Uterus (tissue), 4 donors: ENCODE measurements around the gene TOP1. TPM values are rescaled to one million over a fixed set of nuclear protein-coding genes. Genes with fewer than 3 reads are reported as not detected.
"Not testable (repeated sequence)": the region's sequence is repeated elsewhere in the genome, so short reads cannot be mapped to it uniquely, and the experiment has no call there.

Experiments
- DNase-seq, 2 donors: peaks; one replicate each; pipeline ENCODE4 v3.0.0-alpha.2; 2019 to 2020
- H3K27ac ChIP-seq, 2 donors: fragments of 200-600 bp; sonication (generic); 1 replicate in 1 of 2; 2 replicates in 1 of 2; pipeline ENCODE4 v1.5.1; 2016 to 2018
- H3K27me3 ChIP-seq, 2 donors: fragments of 200-600 bp; sonication (generic); one replicate each; pipeline ENCODE4 v1.5.1; 2018 to 2019; ENCODE audit warnings: control low read depth in 1 of 2
- H3K36me3 ChIP-seq, 2 donors: fragments of 200-600 bp; sonication (generic); one replicate each; pipeline ENCODE4 v1.5.1; 2019; ENCODE audit warnings: control low read depth in 1 of 2
- H3K4me1 ChIP-seq, 2 donors: fragments of 200-600 bp; sonication (generic); one replicate each; pipeline ENCODE4 v1.5.1; 2018 to 2019; ENCODE audit warnings: control low read depth in 1 of 2
- H3K4me3 ChIP-seq, 2 donors: fragments of 200-600 bp; sonication (generic); 1 replicate in 1 of 2; 2 replicates in 1 of 2; pipeline ENCODE4 v1.5.1; 2018 to 2019; ENCODE audit warnings: mild to moderate bottlenecking in 1 of 2
- H3K9me3 ChIP-seq, 2 donors: fragments of 200-600 bp; sonication (generic); one replicate each; pipeline ENCODE4 v1.5.1; 2019; ENCODE audit warnings: control low read depth in 1 of 2
- CTCF ChIP-seq, 4 experiments: fragments of 200-600 bp in 2 of 4; fragments of 450-650 bp in 2 of 4; sonication (generic) in 2 of 4; IDR thresholded peaks; one replicate each; pipeline ENCODE4 v1.5.1; 2016 to 2019; ENCODE audit warnings: antibody characterized with exemption in 4 of 4, mild to moderate bottlenecking in 2 of 4, moderate library complexity in 1 of 4
- POLR2A ChIP-seq, 2 donors: fragments of 450-650 bp; IDR thresholded peaks; one replicate each; pipeline ENCODE4 v1.6.1; 2016; ENCODE audit warnings: antibody characterized with exemption in 2 of 2, mild to moderate bottlenecking in 1 of 2, moderate library complexity in 1 of 2
- intact Hi-C: fragments of 100-400 bp; cut with DNase I; formaldehyde crosslinking; loops from one replicate; pipeline ENCODE4 v1.15.1; 2023; ENCODE audit warnings: low total_unique reads
- total RNA-seq, 4 donors: library from RNA; depleted of rRNA in 3 of 4; stranded (reverse); fragments of >200 nt in 3 of 4; gene quantifications; one replicate each; pipeline versions ENCODE4 v1.1.0 to v1.2.4, GENCODE V29; 2014 to 2023
- donor health status: DM: yes; HTN: yes; CAD: no.

The TOP1 gene
- total RNA-seq, 4 donors from 2014 or later: 20.5 to 47.1 (median 35.4) TPM

GRCh38 chr20:41003143-41003935 is 25.3 kb upstream of the TOP1 start:
- H3K9me3 ChIP-seq: no peaks in the 10 kb centered on the region
- intact Hi-C loops: no loop called here
- peak; percentile 70 to 84 for DNase-seq
- H3K36me3 ChIP-seq: no peaks in the 10 kb centered on the region
- H3K27ac ChIP-seq: peak overlapping the region; percentile 75 to 81
- H3K4me1 ChIP-seq: no peaks in the 10 kb centered on the region
- no peaks in the 10 kb centered on the region for H3K27me3 ChIP-seq
- no peak overlapping the region for H3K4me3 ChIP-seq
- no peak for TF ChIP-seq POLR2A (IDR thresholded peaks at IDR 0.05)
- TF ChIP-seq CTCF (IDR thresholded peaks at IDR 0.05): no peak

GRCh38 chr20:41003936-41004294 is 24.7 kb upstream of the TOP1 start:
- H3K27me3 ChIP-seq, H3K9me3 ChIP-seq, intact Hi-C loops, H3K4me3 ChIP-seq, H3K36me3 ChIP-seq, DNase-seq, H3K4me1 ChIP-seq: not testable (repeated sequence)
- peak overlapping the region; percentile 75 to 81 for H3K27ac ChIP-seq

- intact Hi-C loops: no loop called here
- no peak for TF ChIP-seq CTCF (IDR thresholded peaks at IDR 0.05)
- TF ChIP-seq POLR2A (IDR thresholded peaks at IDR 0.05): no peak
- Histone ChIP-seq H3K9me3 (no peaks in the 10 kb centered on the region), H3K27ac (peak overlapping the region; percentile 75 to 81), H3K4me3 (no peak overlapping the region), H3K36me3 (no peaks in the 10 kb centered on the region), H3K4me1 (no peaks in the 10 kb centered on the region), H3K27me3 (no peaks in the 10 kb centered on the region)
- DNase-seq: no peak
These were observed 23.9 kb upstream of the TOP1 start for GRCh38 chr20:41004531-41005360.

GRCh38 chr20:41005361-41005729 is 23.3 kb upstream of the TOP1 start:
- no peak overlapping the region for H3K4me3 ChIP-seq
- H3K4me1 ChIP-seq: no peaks in the 10 kb centered on the region
- no peaks in the 10 kb centered on the region for H3K36me3 ChIP-seq
- H3K9me3 ChIP-seq: no peaks in the 10 kb centered on the region
- H3K27me3 ChIP-seq: no peaks in the 10 kb centered on the region
- peak; percentile 91 to 94 for DNase-seq
- peak overlapping the region; percentile 75 to 81 for H3K27ac ChIP-seq
- intact Hi-C loops: no loop called here
- TF ChIP-seq CTCF (IDR thresholded peaks at IDR 0.05) (no peak), POLR2A (IDR thresholded peaks at IDR 0.05) (peak in 1 of 2 donors; percentile 15)

- no peak for DNase-seq
- intact Hi-C loops: no loop called here
- Histone ChIP-seq H3K4me1 (no peaks in the 10 kb centered on the region), H3K9me3 (no peaks in the 10 kb centered on the region), H3K4me3 (no peak overlapping the region), H3K27ac (peak overlapping the region in 1 of 2 donors; percentile 75), H3K27me3 (no peaks in the 10 kb centered on the region), H3K36me3 (no peaks in the 10 kb centered on the region)
- no peak for TF ChIP-seq POLR2A (IDR thresholded peaks at IDR 0.05)
- no peak for TF ChIP-seq CTCF (IDR thresholded peaks at IDR 0.05)
These were observed 22.3 kb upstream of the TOP1 start for GRCh38 chr20:41006126-41006935.
